COLO668 (cell line): ENCODE data around the gene RFX8.
A peak's percentile ranks its signal among the peaks of the same experiment; 100 is the strongest.

Experiments
- DNase-seq: peaks from one replicate; lab custom pipeline; 2025; ENCODE audit not compliant: unreplicated experiment; lab: John Stamatoyannopoulos, UW

The RFX8 gene

DNA sequence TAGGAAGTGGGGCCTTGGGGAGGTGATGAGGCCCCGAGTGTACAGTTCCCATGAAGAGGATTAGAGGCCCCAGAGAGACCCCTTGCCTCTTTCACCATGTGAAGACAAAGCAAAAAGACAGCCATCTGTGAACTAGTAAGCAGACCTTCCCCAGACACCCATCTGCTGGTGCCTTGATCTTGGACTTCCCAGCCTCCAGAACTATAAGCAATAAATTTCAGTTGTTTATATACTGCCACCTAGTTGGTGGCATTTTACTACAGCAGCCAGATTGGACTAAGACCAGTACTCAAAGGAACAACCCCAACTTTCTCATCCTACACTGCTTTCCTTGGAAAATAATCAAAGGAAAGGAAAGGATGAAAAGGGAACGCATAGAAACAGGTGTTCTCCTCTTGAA, 59.7 kb downstream of the RFX8 start:
- no peak for DNase-seq

DNA sequence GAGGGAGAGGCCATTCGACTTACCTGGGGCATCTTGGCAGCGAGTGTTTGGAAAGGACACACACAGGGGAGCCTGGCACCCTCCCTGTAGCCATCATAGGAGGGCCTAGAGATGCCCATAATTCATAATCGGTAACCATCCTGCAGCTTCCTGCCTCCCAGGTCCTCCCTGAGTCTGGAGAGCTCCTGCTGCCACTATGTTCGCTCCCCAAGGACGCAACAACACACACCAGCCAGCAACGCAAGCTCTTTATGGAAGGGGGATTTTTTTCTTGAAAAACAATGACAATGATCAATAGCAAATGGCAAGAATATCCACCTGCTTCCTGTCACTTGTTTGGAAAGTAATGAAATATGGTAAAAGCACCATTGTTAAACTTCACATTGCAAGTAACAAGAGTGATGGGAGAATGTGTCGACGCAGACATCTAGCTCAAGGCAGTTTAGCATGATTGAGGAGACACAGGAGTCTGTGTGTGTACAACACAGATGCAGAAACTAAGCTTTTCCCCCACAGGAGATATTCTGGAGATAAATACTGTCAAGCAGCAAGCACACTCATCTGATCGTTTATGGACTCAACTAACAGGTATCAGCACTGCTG, 62.7 kb downstream of the RFX8 start:
- DNase-seq = no peak

DNA sequence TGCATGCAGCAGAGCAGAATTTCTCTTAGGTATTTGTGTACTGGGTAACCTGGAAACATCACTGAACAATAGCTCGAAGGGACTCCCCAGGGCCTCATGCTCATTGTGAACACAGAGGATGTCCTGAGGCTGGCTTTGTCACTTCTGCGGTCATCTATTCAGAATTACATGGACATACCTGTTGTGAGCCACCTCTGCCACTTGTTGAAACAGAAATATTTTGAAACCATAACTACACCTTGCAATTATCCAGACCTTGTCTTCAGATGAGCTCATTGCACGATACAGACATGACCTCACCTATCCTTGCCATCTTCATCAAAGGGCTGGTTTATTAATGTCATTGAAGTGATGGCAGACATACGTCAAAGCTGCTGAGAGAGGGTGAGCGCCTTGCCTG, 64.2 kb downstream of the RFX8 start:
- DNase-seq = peak; percentile 84

DNA sequence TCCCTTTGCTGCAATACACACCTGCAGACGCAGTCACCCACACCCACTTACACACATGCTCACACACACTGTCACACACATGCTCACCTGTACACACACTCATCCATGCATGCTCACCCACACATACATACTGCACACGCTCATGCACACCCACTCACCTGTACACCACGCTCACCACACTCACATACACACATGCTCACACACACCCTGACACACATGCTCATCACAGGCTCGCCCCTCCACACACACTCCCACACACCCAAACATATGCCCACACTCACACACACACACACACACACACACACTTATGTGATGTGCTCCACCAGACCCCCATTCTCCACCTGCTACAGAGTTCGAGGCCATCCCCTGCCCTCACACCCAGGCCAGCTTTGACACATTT, 64.8 kb downstream of the RFX8 start:
- no peak for DNase-seq

DNA sequence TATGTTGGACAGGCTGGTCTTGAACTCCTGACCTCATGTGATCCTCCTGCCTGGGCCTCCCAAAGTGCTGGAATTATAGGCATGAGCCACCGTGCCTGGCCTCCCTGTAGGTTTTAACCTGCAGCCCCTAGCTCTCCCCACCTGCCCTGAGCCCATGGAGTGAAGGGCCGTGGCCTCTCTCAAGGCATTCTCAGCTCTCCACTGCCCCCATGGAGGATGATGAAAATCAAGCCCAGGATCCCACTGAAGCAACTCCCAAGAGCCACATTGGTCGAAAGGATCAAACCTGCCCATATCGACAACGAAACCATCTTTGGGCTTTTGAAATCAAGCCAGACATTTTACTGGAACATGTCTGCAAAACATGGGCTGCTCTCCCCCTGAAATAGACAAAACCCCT, 65.2 kb downstream of the RFX8 start:
- DNase-seq = no peak

DNA sequence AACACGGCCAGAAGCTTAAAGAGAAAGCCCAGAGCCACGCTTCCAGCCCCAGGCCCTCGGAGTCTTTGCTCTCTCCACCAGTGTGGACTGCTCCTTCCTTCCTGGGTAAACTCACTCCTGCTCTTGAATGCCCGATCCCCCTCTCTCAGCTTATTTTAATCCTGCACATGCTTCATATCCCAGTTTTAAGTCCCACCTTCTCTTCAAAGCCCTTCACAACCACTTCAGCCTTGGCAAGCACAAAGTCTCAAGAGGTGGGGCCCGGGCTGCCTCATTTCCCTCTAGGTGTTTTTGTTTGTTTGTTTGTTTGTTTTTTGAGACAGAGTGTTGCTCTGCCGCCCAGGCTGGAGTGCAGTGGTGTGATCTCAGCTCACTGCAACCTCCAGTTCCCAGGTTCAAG, 66.0 kb downstream of the RFX8 start:
- no peak for DNase-seq

DNA sequence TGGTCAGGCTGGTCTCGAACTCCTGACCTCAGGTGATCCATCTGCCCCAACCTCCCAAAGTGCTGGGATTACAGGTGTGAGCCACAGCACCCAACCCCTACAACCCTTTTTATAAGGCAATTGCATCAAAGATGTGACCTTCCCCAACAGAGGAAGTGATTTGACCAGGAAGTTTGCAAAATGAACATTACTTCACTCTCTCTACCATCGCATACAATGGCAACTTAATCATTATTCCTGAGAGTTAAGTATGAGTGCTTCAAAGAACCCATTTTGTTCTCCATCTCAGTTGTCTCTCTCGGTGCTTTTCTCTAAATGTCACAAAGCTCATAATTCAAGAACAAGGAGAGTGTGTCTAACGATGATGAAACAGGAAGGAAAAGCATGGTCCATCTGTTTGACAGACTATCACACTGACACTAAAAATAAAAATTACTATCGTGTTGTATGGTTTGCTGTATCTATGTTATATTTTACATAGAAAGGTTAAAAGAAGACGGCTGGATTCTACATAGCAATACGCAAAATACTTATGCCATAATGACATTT, 69.5 kb downstream of the RFX8 start:
- no peak for DNase-seq

DNA sequence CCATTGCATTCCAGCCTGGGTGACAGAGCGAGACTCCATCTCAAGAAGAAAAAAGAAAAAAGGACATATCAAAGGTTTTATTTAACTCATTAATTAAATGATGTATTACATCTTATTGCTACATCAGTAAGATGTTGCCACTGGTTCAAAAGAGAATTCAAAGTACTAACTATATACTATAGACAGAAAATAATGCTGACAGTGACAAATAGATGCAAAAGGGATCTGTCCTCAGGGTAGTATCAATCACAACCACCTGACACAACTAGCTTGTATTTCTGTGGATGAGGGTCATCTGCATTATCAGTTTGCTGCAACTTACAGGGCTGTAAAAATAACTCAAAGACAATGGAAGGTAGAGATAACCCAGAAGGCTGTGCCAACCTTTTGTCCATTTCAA, 71.2 kb downstream of the RFX8 start:
- DNase-seq = no peak

DNA sequence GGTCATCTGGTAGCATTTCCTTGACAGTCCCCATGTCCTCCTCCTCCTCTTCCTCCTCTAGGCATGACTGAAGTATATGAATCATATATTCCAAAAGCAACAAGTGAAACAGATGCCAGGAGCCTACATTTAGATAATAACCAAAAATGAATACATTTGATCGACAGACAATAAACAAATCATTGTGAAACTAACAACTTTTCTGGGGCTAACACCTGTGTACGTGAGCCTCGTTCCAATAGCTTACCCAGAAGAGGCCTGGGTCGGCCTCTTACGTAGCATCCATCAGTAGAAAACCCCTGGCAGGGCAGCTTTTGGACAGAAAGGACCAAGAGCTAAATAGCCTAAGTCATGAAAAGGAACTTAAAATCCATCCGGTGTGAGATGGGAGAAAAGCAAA, 72.3 kb downstream of the RFX8 start:
- no peak for DNase-seq

DNA sequence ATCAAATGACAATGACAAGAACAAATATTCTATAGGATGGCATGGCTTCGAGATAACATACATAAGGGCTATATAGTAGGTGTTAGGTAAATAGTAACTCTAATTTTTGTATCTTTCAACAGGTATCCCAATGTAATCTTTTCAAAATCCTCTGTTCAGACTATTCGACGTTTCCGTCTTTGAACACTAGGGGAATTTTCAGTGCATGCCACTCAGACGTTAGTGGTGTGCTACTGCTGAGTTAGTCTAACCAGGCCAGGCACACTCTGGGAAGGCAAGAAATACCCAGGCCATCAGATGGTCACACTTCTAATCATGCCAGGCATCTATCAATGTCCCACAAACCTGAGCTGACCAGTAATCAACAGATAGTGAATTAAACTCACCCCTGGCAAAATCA, 73.0 kb downstream of the RFX8 start:
- no peak for DNase-seq

DNA sequence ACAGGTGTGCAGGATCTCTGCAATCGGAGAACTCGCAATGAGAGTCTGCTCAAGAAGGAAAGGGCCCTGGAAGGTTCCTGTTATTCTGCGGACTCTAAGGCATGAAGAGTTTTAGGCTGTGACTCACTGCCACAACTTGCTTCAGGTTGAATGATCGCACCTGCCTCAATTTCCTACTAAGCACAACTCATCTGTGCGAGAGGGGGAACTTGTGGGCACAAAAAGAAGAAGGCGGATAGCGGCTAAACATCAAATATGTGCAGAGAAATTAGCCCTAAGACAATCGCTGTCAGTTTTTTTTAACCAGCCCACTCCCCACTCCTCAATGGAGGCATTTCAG, 73.6 kb downstream of the RFX8 start:
- no peak for DNase-seq

DNA sequence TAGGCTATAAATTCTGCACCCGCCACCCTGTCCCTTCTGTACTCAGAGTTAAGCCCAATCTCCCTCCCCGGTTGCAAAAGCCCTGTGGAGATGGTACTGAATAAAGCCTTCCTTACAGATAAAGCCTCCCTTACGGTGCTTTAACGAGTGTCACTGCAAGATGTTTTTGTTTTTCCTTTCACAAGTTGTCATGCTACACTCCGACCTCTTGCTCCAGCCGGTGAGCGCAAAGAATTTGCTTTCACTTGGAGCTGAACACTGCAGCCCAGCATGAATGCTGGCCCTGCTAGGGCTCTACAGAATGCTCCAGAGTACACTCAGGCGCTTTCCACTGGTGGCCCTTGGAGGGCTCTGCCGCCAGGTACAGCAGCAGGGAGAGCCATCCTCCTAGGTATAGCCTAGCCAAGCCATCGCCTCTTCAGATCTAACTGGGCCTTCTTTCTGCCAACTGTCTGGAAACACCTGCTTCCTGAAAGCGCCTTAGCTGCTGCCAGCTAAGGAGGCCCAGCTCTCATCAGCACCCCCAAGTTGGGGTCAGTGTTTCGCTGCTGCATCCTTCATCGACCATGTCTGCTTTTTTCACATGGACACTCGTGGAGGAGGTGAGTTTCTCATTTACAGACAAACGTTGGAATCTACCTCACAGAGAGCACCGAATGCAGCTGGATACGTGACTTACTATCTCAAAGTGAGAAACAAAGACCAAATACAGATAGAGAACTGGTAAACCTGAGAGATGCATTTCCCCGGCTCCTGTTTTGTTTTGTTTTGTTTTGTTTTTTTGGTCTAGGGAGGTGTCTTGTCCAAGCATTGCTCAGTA, 74.2 kb downstream of the RFX8 start:
- DNase-seq = no peak

DNA sequence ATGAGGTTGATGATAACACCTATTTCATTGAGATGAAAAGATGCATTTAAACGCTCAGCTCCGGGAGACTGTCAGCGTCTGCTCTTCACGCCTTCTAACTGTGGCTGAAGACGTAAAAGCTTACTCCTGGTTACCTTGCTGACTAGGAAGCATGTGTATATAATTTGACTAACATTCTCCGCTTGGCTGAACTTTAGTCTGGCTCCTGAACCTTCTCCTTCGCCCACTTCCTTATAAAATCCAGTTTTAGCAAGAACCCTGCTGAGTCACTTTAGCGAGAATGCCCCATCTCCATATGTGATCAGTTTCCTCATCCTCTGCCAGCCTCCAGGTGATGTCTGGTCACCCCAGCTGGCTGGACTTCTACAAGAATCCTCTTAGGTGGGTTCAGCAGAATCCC, 74.9 kb downstream of the RFX8 start:
- DNase-seq = no peak

DNA sequence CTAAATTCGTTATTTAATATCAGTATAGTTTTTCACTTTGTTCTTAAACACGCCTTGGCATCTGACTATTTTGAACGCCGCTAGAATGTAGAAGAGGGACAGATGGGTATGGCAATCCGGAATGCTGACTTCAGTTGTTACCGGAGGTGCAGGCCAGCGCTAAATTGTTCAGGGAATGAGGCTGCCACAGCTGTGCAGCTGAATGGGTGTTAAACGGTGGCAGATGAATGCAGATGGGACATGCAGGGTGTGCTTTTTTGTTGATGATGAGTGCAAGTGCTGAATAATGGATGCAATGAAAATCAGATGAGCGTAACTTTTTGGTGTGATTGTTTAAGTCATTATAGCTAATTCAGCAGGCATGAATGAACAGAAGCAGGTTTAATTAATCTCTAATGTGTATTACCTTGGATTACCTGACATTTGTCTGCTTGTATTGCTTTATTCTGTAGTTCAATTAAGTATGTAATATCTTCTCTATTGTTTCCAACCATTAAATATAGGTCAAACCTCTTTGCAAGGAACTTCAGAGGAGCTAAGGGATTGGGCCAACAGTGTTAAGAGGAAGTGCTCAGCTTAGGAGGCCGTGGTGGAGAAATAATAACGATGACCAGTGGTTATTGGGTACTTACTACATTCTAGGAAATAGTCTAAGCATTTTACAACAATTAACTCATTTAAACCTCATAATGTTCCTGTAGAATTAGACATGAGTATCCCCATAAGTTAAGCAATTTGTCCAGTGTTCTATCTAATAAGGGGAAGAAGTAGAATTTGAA, 75.7 kb downstream of the RFX8 start:
- no peak for DNase-seq

DNA sequence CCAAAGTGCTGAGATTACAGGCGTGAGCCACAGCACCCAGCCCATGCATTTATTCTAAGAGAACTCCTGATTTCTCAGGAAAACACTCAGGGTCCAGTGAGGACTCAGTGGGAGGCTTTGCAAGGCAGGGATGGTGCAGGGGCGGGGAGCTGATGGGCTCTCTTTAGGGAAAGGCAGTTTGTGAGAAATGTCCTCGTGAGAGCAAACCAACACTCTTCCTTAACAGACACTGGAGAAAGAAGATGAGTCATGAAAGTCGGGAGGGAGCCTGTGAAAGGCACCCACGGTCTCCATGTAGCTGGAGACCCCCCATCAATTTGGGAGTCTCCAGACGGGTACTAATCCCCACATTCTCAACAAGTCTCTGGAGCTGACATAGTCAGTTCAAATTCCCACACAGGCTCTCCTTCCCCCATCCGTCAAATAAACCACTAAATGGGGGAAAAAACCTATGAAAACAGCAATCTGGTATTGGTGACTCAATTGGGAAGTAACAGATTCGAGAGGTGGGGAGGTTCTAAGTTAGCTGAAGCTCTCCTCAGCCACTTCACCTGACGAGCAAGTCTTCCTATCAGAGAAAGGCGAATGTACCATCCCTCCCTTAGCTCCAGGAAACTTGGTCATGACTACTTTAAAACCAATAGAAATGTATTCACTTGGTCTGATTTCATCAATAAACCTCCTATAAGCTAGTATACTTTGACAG, 76.6 kb downstream of the RFX8 start:
- DNase-seq = no peak

DNA sequence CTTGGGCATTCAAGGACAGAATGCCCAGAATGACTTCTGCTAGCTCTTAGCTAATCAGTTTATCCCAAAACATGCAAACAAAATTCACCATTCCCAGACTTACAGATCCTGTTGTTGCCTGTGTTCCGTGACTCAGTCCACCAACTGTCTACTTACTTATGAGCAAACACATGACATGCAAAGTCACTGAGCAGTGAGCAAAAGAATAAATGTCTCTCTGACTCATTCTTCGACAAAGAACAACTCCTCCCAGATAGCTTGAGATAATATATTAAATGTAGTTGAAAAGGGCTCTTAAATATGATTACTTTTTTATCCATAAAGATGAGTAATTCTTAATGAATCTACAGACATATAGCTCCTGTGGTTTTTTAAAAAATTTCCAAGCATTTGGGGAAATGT, 78.6 kb downstream of the RFX8 start:
- DNase-seq = no peak

DNA sequence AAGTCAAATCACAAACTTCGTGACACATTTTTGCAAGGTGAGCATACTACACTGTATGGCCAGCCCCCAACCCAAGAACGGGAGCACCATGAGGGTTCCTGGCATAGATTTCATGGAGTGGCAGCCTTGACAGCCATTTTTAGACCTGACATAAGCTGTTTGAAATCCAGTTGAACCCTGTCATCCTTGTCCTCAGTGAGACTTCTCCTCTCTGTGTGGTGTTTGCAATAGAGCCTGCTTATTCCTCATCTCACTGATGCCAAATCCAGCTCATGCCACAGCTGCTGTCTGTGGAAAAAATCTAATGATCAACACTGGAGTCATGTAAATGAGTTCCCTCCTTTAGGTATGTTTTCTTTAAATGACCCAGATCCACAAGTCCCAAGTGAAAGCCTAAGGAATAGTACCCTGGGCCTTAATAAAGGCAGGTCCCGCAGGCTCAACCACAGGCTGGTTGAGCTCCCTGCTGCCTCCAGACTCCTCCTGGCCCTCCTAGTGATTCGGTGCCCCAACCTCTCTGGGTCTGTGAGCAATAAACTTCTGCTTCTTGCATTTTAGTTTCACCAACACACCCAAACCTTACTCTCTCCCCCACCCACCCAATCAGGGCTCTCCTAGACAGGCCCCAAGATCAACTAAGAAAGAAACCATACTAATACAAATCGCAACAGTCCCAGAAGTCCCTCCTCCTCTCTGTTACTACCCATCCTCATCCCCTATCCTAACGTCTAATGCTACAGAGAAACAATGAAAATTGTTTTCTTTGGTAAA, 79.2 kb downstream of the RFX8 start:
- no peak for DNase-seq

DNA sequence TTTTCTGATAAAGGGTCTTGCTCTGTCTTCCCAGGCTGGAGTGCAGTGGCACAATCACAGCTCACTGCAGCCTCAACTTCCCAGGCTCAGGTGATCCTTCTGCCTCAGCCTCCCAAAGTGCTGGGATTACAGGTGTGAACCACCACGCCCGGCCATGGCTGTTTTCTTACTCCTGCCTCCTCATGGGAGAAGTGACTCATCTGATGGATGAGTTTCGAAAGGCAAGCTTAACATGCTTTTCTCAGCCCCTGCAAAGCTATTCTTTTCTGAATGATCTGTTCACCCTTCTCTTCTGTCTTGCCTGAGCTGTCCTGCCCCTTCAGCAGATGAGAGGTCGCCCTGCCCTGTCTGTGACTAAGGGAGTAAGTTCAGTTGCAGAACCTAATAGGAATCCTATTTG, 86.7 kb downstream of the RFX8 start:
- peak; percentile 15 for DNase-seq

DNA sequence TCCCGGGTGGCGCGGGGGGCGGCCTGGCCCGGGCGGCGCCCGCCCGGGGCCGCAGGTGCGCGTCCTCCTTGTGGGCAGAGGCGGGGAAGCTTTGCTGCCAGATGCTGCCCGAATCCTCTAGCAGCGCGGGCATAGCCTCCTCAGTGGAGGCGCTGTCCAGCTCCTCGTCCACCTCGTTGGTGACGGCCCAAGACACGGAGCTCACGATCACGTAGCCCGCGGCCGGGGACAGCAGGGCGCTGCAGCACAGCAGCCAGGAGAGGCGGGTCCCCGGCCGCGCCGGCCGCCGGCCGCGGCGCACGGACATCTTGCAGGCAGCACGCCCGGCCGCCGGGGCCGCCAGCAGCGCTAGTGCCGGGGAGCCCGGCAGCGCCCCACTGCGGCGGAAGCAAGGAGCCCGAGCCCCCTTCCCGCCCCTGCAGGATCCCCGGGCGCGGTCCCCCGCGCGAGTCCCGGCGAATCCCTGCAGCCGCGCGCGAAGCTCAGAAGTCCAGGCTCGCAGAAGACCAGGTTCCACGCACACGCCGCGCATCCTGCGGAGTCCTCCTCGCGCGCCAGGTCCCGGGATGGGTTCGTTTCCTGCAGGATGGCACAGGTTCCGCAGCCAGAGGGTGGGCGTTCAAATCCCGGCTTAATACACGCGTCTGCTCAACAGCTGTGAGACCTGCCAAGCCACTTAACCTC, 87.6 kb downstream of the RFX8 start, which contains the start of gene CREG2:
CREG2 (minus strand) TSS at position 353 of the 684 bp plus-strand sequence; CDS start at position 307, 46 bp downstream.
- peak; percentile 82 for DNase-seq

DNA sequence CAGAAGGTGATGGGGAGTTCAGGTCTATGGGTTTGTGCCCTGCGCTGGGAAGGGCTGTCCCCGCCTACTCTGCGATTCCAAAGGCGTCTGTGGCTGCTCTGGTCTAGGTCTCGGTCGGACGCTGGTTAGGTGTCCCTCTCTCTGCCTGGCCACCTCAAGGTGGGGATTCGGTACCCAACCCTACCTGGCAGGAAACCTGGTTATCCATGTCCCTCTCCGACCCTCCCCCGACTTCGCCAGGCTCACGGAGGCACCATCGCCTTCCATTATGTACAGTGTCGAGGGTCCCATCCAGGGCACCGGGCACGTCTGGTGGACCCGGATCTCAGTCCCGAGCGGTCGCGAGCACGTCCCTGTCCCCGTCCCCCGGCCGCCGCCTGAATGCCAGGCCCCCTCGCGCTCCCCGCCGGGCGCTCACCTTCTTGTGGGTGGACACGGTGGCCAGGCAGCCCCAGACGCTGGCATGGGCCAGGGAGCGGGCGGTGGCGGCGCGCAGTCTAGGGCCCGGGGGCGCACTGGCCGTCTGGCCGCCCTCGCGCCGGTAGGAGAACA, 88.2 kb downstream of the RFX8 start:
- peak; percentile 27 for DNase-seq
